Fibroblast of lung (primary cell): Measurements from ENCODE around the gene ACY1. TPM values are rescaled to one million over a fixed set of nuclear protein-coding genes. Genes with fewer than 3 reads are reported as not detected.

ENCODE experiments used
- DNase-seq, 2 donors: peaks; one replicate each; pipeline versions ENCODE4 v3.0.0 to v3.0.0-alpha.2; 2010; ENCODE audit warnings: low read depth in 2 of 2
- H2AFZ ChIP-seq: 2 replicates; pipeline ENCODE4 v1.5.1; 2012; ENCODE audit warnings: low read length, control low read depth, inconsistent platforms
- H3K27ac ChIP-seq: 2 replicates; pipeline ENCODE4 v1.5.1; 2011; ENCODE audit warnings: low read length, control low read depth; ENCODE audit not compliant: insufficient read depth
- H3K27me3 ChIP-seq: 2 replicates; pipeline ENCODE4 v1.5.1; 2011; ENCODE audit warnings: mild to moderate bottlenecking, low read length; ENCODE audit not compliant: control insufficient read depth, insufficient read depth
- H3K36me3 ChIP-seq: 2 replicates; pipeline ENCODE4 v1.5.1; 2011; ENCODE audit warnings: low read length; ENCODE audit not compliant: control insufficient read depth, insufficient read depth
- H3K4me1 ChIP-seq: 2 replicates; pipeline ENCODE4 v1.5.1; 2011; ENCODE audit warnings: low read length; ENCODE audit not compliant: control insufficient read depth, insufficient read depth; ENCODE audit errors: extremely low read depth
- H3K4me2 ChIP-seq: 2 replicates; pipeline ENCODE4 v1.5.1; 2011; ENCODE audit warnings: low read length, control low read depth; ENCODE audit not compliant: insufficient read depth; ENCODE audit errors: extremely low read depth
- H3K4me3 ChIP-seq, 4 experiments: fragments of 200-600 bp in 1 of 4; sonication (generic) in 1 of 4; replicated peaks in 1 of 4; 2 replicates each; pipeline ENCODE4 v1.5.1; 2011 to 2016; ENCODE audit warnings: low read length in 4 of 4, low read depth in 3 of 4, mild to moderate bottlenecking in 3 of 4, control low read depth in 2 of 4, inconsistent platforms in 1 of 4, mixed read lengths in 1 of 4; ENCODE audit not compliant: insufficient read depth in 1 of 4; ENCODE audit errors: control extremely low read depth in 1 of 4
- H3K79me2 ChIP-seq: 2 replicates; pipeline ENCODE4 v1.5.1; 2012; ENCODE audit warnings: mild to moderate bottlenecking, low read length, inconsistent platforms; ENCODE audit not compliant: control insufficient read depth, insufficient read depth
- H3K9ac ChIP-seq: 2 replicates; pipeline ENCODE4 v1.5.1; 2011; ENCODE audit warnings: mild to moderate bottlenecking, low read length, control low read depth; ENCODE audit not compliant: insufficient read depth
- H3K9me3 ChIP-seq: 2 replicates; pipeline ENCODE4 v1.5.1; 2012; ENCODE audit warnings: low read depth, low read length; ENCODE audit not compliant: control insufficient read depth, insufficient read depth
- H4K20me1 ChIP-seq: 2 replicates; pipeline ENCODE4 v1.5.1; 2011; ENCODE audit warnings: low read length; ENCODE audit not compliant: control insufficient read depth, insufficient read depth; ENCODE audit errors: extremely low read depth
- CTCF ChIP-seq, 2 donors: IDR thresholded peaks in 1 of 2; conservative IDR thresholded peaks in 1 of 2; 1 replicate in 1 of 2; 2 replicates in 1 of 2; pipeline ENCODE4 v1.5.1; 2011 to 2012; ENCODE audit warnings: low read length in 2 of 2, control low read depth in 1 of 2, inconsistent platforms in 1 of 2, low read depth in 1 of 2, mild to moderate bottlenecking in 1 of 2
- EZH2 ChIP-seq: IDR thresholded peaks from 2 replicates; pipeline ENCODE4 v1.5.1; 2012; ENCODE audit warnings: low read length, control low read depth, mild to moderate bottlenecking; ENCODE audit errors: missing control alignments
- polyA plus RNA-seq, 2 donors: library from polyadenylated mRNA; depleted of rRNA in 1 of 2; stranded (reverse) in 1 of 2; unstranded in 1 of 2; fragments of >200 nt; gene quantifications; 2 replicates each; pipeline ENCODE4 v1.2.1, GENCODE V29; 2011 to 2012; ENCODE audit warnings: missing spikeins in 1 of 2
- total RNA-seq: library from RNA; depleted of rRNA; stranded (reverse); fragments of >200 nt; gene quantifications from 2 replicates; pipeline ENCODE4 v1.2.1, GENCODE V29; 2014

The ACY1 gene
- total and polyA plus RNA-seq, 2 donors (not counting 1 experiment from before 2014, with no cell fraction given): 21.4 to 40.3 TPM

- no peak overlapping the region for H2AFZ ChIP-seq
- no peak overlapping the region for H3K9ac ChIP-seq
- no peak for DNase-seq
- no peak overlapping the region for H3K4me2 ChIP-seq
- H3K4me1 ChIP-seq: peaks cover 10% of the 10 kb centered on the region
- H3K9me3 ChIP-seq: no peaks in the 10 kb centered on the region
- H3K27me3 ChIP-seq: no peaks in the 10 kb centered on the region
- peaks cover 19% of the 10 kb centered on the region for H3K79me2 ChIP-seq
- H4K20me1 ChIP-seq: no peaks in the 10 kb centered on the region
- no peak overlapping the region for H3K4me3 ChIP-seq
- TF ChIP-seq CTCF (conservative IDR thresholded peaks at IDR 0.05 in 1 of 2, IDR thresholded peaks at IDR 0.05 in 1 of 2; ENCODE audit: low read depth in 1 of 2, low read length in 2 of 2): no peak
- TF ChIP-seq EZH2: no peak
- H3K27ac ChIP-seq: no peak overlapping the region
- peaks cover 18% of the 10 kb centered on the region for H3K36me3 ChIP-seq
These were observed 45.5 kb upstream of the ACY1 start for GRCh38 chr3:51937611-51938450.

- peaks cover 14% of the 10 kb centered on the region for H3K36me3 ChIP-seq
- no peaks in the 10 kb centered on the region for H3K27me3 ChIP-seq
- no peak for TF ChIP-seq CTCF (conservative IDR thresholded peaks at IDR 0.05 in 1 of 2, IDR thresholded peaks at IDR 0.05 in 1 of 2; ENCODE audit: low read depth in 1 of 2, low read length in 2 of 2)
- no peak for TF ChIP-seq EZH2
- no peaks in the 10 kb centered on the region for H3K9me3 ChIP-seq
- H4K20me1 ChIP-seq: no peaks in the 10 kb centered on the region
- no peak overlapping the region for H2AFZ ChIP-seq
- peaks cover 19% of the 10 kb centered on the region for H3K79me2 ChIP-seq
- DNase-seq: no peak
- H3K4me2 ChIP-seq: no peak overlapping the region
- no peak overlapping the region for H3K9ac ChIP-seq
- no peak overlapping the region for H3K27ac ChIP-seq
- H3K4me1 ChIP-seq: peaks cover 15% of the 10 kb centered on the region
- no peak overlapping the region for H3K4me3 ChIP-seq
These were observed 44.4 kb upstream of the ACY1 start for GRCh38 chr3:51938780-51939425.

GRCh38 chr3:51940648-51941462 is 42.5 kb upstream of the ACY1 start:
- Histone ChIP-seq H3K36me3 (peaks cover 7% of the 10 kb centered on the region), H4K20me1 (no peaks in the 10 kb centered on the region), H3K27me3 (no peaks in the 10 kb centered on the region), H2AFZ (no peak overlapping the region), H3K27ac (peak overlapping the region; percentile 40), H3K4me2 (peak overlapping the region; percentile 91), H3K4me1 (peaks cover 15% of the 10 kb centered on the region), H3K9me3 (no peaks in the 10 kb centered on the region), H3K4me3 (peak overlapping the region; percentile 46 to 90 (median 64)), H3K79me2 (peaks cover 19% of the 10 kb centered on the region), H3K9ac (peak overlapping the region; percentile 68)
- TF ChIP-seq EZH2 (no peak), CTCF (conservative IDR thresholded peaks at IDR 0.05 in 1 of 2, IDR thresholded peaks at IDR 0.05 in 1 of 2; ENCODE audit: low read depth in 1 of 2, low read length in 2 of 2) (no peak)
- peak in 1 of 2 donors; percentile 30 for DNase-seq
